RKO (cell line): ENCODE measurements around the gene C5orf22.
A peak's percentile ranks its signal among the peaks of the same experiment; 100 is the strongest.
"Not testable (repeated sequence)": the region's sequence is repeated elsewhere in the genome, so short reads cannot be mapped to it uniquely, and the experiment has no call there.

Experiments used
- DNase-seq: peaks from one replicate; pipeline ENCODE4 v3.0.0-alpha.2; 2016; ENCODE audit warnings: low spot score

C5orf22 gene

DNA sequence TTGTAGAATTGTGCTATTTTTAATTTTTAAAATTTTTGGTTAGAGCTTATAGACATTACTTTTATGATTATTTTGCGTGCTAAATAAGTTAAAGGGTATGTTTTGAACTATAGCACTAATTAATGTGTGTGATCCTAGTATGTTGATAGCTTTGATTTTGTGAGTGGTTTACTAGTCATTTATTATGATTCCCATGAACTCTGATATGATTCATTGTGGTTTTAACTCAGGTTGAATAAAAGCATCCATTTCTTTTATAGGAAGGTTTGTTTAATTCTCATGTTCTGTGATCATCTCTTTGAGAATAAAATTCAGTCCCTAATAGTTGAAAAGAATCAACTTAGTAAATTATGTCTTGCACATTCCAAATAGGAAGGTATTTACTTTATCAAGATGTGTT, 22.5 kb downstream of the C5orf22 start:
- no peak for DNase-seq

DNA sequence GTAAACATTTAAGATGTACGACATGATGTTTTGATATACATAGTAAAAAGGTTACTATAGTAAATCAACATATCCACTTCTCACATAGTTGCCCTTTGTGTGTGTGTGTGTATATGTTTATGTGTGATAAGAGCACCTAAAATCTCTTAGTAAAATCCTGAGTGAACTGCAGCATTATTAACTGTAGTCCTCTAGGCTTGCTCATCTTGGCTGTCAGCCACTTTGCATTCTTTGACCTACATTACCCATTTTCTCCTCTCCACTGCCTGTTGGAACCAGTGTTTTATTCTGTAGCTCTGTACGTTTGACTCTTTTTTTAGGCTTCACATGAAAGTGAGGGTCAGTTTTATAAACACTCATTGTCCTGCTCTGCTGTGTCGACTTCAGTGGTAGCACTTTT, 24.4 kb downstream of the C5orf22 start:
- DNase-seq: no peak

DNA sequence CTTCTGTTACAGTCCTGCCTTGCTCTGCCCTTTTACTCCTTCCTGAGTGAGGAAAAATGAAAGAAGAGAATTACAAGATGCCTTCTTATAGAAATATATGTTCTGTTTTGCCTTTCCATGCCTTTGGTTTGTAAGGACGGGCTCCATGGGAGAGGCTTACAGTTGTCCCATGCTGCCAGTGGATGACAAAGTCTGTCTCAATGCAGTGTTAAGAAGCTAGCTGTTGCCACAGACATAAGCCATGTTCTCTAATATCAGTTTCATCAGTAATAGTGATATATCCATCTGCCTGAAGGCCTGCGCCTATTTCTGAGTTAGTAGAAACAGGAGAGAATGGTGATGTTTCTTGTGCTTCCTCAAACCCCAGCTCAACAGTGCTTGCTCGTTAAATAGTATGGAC, 27.8 kb downstream of the C5orf22 start:
- DNase-seq: no peak

DNA sequence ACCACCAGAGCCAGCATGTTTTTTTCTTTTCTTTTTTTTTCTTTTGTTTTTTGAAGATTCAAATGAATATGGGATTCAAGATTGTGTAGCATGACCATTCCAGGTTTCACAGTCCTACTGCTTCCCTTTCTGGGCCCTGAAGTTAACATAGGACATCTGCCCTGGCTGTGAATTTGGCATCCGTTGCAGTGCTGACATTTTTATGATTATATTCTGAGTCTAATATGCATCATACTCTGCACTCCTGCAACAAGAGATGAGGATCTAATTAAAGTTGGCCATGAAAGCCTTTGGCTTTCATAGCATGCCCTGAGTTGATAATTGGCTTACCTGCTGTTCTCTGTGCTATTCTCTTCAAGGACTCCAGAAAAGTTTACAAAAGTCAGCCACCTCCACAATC, 29.8 kb downstream of the C5orf22 start:
- no peak for DNase-seq

DNA sequence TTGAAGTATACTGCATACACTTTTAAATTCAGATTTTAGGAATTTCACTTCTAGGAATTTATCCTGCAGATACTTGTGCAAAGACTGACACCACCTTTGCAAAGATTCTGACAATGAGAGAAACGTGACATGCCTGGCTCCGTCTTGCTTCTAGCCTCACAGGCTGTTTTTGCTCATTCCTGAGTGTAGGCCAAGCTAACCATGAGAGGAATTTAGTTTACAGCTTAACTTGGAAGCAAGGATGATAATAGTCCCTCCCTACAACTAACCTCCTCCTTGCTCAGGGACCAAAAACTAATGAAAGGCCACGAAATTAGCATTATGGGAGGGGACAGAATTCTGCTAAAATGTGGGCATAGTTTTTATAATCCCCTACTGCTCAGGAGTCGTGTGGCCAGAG, 31.1 kb downstream of the C5orf22 start:
- DNase-seq: no peak

DNA sequence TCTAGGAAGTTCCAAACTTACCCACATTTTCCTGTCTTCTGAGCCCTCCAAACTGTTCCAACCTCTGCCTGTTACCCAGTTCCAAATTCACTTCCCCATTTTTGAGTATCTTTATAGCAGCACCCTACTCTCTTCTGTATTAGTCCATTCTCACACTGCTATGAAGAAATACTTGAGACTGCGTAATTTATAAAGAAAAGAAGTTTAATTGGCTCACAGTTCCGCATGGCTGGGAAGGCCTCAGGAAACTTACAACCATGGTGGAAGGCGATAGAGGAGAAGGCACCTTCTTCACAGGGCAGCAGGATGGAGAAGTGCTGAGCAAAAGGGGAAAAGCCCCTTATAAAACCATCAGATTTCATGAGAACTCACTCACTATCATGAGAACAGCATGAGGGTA, 34.3 kb downstream of the C5orf22 start:
- DNase-seq: not testable (repeated sequence)

DNA sequence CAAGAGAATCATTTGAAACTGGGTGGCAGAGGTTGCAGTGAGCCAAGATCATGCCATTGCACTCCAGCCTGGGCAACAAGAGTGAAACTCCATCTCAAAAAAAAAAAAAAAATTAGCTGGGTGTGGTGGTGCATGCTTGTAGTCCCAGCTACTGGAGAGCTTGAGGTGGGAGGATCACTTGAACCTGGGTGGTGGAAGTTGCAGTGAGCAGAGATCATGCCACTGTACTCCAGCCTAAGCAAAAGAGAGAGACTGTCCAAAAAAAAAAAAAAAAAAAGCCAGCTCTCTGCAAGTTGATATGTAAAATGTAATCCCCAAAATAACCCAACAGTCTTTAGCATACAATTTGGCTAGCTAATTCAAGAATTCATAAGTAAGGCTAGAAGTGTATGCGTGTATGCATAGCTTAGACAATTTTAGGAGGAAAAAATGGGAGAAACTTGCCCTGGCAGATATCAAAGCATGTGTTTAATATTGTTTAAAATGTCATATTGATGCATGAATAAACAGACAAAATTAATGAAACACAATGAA, 36.3 kb downstream of the C5orf22 start:
- DNase-seq: no peak

DNA sequence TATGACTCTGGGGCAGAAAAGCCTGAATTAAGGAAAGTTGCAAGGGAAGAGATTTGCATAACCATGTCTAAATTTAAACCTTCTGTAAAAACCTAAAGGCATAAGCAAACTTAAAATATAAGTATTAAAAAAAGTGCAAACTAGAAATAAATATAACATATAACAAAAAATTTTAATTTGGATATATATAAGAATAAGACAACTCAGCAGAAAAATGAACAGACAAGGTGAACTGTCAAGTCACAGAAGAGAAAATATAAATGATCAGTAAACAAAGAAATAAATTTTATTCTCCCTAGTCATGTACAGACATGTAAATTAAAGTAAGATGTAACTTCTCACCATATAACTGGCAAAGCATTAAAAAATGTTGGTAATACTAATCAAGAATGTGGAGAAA, 37.0 kb downstream of the C5orf22 start:
- no peak for DNase-seq

DNA sequence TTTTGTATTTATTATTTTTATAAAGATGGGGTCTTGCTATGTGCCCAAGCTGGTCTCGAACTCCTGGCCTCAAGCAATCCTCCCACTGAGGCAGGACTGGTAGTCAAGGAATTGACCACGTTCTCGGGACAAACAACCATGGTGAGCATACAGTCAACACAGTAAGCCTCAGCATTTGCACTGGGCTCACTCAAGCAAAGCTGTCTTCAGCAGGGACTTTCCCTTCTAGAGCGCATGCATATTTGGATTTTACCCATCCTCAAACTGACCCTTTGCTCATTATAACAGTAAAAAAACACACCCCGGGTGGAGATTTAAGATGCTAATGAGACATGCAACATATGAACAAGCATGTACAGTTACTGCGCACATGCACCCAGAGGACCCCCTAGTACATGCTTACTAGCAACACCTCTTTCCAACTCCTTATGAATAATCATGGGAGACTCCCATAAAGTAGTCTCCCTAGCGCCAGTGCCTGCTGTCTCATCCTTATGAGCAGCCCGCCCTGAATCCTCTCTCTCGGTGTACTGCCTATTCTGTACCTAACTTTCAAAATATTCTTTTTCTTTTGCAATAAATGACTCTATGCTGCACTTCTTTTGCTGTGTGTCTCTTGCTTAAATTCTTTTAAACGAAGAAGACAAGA, 41.5 kb downstream of the C5orf22 start:
- DNase-seq: no peak

DNA sequence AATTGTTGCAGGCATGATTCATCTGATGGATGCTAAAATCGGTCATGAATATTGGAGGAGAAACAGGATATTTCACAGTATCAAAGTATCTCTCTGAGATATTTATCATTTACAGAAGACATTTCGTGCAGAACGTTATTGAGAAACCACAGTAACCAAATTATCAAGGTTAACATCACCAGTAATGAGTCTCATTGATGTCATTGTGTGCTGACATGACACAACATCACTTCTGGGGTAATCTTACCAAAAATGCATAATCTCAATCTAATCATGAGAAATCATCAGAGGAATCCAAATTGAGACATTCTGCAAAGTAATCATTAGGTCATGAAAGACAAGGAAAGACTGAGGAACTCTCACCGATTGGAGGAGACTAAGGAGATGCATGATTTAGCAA, 42.7 kb downstream of the C5orf22 start:
- no peak for DNase-seq

DNA sequence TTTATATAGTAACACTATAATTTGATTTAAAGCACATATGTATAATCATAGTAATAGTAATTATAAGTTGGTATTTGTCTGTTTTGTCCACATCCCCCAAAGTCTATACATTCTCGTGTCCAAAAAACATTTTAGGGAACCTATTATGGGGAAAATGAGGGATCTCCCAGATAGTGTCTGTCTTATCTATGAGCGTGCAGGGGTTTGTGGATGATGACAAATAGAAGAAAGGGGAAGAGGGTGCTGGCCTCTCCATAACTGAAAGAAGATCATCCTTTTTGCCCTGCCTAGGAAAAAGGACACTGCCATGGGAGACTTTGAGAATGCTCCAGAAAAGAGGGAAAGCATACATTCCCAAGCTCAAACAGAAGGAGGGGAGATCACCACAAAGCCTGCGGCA, 45.3 kb downstream of the C5orf22 start:
- no peak for DNase-seq

DNA sequence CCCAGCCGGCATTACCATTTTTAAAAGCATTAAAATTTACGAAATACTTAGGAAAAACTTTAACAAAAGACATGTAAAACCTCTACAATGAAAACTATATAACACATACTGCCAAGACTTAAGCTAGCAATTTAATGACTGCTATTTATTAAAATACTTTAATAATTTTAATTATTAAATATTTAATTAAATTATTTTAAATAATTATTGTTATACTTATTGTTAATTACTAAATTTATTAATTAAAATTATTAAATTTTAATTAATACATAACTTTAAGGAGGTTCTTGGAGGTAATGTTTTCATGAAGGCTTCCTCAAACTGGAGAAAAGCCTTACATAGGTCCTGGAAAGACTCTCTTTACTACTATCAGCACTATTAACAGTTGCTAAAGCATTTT, 47.5 kb downstream of the C5orf22 start:
- no peak for DNase-seq

DNA sequence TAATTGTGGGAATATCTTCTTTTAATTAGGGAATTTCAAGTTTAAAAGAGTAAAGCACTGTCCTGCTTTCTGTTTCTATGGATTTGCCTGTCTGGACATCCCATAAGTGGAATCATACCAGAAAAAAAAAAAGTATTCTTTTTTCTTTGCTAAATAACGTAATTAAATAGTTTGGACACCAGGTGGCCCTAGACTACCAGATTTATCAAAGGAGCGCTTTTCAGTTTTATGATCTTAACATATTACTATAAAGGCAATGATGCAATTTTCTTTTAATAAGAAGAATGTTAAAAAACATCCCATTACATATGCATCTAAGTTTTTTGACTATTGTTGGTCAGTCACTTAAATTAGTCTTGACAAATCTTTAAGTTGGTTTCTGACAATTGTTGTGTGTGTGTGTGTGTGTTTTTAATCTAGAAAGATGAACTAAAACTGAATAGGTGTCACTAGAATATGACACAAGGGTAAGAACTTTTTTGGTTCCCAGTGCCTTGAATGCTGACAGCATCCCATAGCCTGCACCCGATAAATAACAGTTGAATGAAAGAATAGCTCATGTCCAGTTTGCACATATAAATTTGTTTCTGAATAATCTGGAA, 49.5 kb downstream of the C5orf22 start:
- DNase-seq: peak; percentile 63

DNA sequence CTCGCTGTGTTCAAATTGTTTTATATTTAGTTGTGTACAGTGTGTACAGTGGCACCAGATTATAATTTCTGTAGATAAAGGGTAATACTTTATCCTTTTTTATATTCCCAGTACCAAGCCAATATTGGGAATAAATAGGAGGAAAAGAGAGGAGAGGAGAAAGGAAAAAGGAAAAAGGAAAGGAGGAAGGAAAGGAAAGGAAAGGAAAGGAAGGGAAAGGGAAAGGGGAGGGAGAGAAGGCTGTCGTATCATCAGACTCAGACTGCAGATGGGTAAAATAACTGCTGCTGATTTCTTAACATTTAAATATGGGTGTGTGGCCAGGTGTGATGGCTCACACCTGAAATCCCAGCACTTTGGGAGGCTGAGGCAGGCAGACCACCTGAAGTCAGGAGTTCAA, 51.0 kb downstream of the C5orf22 start:
- DNase-seq: no peak

DNA sequence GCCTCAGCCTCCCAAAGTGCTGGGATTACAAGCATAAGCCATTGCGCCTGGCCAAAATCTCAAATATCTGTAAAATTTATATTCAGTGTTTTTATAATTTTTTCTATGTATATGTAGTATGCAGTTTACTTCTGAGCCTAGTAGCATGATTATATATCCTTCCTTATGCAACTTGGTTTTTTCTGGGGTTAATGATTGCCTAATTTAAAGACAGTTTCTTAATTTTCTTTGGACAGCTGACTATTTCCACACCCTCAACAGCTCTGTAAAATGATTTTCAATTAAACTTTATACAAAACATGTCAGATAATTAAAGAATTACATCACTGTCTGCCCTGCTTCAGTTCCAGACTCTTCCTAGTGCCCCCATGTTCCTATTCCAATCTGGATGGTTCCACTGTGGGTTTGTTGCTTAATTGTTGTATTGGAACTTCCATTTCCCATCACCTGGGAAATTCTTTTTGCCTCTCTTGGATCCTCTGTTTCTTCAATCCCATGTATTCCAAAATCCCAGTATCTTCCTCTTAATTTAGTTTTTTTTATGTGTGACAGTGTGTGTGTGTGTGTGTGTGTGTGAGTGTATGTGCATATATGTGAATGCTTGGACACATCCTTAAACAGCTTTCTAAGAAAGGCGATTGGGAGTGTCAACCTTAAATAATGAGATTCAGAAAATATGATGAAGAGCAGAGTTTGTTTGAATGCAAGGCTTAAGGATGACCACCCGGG, 53.2 kb downstream of the C5orf22 start:
- DNase-seq: no peak

DNA sequence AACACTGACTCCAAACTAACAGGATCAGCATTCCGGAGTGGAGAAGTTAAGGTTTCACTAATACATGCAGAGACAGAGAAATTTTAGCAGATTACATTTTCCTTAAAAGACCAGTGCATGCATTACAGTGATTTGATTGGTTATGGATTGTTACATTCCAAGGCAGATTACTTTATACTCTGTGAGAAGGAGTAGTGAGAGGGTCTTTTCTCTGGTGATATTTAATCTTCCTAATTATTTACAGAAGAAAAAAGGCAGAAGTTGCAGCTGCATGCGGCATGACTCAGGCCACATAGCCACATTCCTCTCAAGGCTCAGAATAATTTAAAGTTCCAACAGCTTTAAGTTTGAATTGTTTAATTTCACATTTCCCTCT, 53.8 kb downstream of the C5orf22 start:
- no peak for DNase-seq

DNA sequence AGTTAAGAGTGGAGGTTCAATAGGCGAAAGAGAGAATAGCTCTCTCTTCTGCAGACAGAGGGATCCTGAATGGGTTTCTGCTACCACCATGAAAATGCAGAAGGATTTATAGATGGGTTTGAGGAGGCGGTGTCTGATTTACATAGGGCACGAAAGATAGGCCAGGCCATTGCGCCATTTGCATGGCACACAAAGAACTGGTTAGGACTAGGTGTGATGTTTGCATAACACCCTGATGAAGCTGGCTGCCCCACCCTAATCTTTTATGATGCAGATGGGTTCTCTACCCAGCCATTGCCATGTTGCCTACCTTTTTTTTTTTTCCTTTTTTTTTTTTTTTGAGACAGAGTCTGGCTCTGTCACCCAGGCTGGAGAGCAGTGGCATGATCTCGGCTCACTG, 55.4 kb downstream of the C5orf22 start:
- no peak for DNase-seq

DNA sequence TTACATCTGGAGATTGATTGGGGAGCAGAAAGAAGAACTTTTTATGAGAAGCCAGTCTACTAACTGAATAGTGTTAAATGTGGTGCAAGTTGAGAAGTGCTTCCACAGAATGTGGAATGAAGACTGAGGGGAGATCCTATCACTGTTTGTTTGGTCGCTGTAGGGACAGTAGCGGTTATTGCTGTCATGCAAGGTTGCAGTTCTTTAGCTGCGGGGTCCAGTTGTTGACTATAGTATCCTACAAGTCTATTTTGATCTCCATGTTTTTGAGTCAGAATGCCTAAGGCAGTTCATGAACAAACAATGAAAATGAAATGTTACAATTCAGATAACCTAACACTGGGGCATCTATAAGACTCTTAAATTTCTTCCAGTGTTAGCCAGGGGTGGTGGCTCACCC, 61.6 kb downstream of the C5orf22 start:
- no peak for DNase-seq

DNA sequence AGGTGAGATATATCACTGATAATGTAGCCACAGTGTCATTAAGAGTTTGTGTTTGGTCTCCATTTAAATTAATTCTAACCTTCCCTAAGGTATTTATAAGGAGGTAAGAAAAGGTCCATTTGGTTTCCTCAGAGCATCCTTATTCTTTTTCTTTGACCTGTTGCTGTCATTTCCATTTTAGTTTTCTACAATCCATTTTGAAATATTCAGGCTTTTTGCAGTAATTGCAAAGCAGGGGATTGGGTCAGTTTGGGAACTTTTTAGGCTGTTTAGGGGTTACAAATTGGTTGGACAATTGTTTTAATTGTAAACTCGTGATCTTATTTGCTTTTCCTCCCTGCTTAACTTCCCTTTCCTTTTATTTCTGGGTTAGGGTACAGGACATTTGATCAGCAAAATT, 64.3 kb downstream of the C5orf22 start:
- DNase-seq: no peak

DNA sequence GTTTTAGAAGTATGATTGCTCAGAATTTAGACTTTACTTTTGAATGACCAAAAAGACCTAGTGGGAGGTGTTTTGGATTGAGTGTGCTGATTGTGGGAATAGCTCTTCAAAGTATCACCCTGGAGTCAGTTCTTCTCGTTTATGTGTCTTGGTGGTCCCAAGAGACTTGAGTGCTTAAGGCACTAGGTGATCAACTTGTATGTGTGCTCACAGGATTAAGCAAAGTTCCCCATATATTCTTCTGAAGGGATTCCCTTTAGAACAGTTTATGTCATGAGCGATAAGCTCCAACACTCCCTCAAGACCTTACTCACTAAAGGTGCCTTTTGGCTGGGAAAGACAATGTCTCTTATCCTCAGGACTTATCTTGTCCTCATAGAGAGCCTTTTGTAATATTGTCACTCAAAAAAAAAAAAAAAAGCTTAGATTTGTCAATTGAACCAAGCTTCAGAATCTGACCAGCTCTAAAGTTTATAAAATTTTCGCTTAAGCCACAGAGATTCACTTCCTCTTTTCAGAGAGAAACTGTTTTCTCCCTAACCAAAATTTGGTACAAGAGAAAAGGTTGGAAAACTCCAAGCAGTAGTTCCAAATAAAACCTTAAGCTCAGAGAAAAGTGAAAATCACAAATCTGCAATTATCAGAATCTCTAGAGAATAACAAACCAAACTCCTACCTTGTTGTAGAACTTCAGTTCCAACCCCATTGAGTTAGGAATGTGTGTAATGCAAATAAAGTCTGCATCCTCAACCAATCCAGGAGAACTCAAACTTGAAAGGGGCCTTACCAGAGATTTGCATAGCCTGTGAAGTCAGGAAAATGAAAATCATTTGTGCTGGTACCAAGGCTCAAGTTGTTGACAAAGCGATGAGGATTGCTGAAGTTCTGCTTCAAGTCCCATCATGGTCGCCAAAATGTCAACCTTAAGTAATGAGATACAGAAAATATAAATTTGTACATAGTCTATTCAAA, 66.8 kb downstream of the C5orf22 start:
- DNase-seq: no peak

DNA sequence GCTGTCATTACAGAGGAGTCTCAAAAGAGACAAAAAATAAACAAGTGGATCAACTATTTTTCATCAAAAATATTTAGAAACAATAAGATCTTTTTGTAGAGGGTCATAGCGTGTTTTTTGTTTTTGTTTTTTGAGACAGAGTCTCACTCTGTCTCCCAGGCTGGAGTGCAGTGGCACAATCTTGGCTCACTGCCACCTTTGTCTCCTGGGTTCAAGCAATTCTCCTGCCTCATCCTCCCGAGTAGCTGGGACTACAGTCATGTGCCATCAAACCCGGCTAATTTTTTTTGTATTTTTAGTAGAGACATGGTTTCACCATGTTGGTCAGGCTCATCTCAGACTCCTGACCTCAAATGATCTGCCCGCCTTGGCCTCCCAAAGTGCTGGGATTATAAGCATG, 70.2 kb downstream of the C5orf22 start:
- DNase-seq: not testable (repeated sequence)

DNA sequence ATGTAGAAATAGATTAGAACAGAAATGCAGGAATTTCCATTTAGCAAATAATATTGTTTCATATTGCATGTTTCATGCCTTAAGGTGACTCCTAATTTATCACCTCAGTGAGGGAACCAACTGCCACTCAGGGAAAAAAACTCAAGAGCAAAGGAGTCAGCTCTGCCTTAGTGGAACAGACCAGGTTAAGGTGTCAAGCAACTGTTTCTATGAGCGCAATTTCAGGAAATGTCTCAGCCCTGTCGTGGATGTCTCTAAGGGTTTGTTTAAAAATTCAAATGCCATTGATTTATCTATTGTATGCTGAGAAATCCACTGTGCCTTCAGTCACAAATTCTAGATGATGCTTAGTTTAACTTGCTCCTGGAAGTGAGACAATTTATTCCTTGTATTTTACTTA, 72.1 kb downstream of the C5orf22 start:
- no peak for DNase-seq
